K562 (cell line): ENCODE data around the gene SOS1. TPM values are rescaled to one million over a fixed set of nuclear protein-coding genes. Genes with fewer than 3 reads are reported as not detected.
A peak's percentile ranks its signal among the peaks of the same experiment; 100 is the strongest.

Experiments used
- AFF1 ChIP-seq, 2 experiments: fragments of 450-650 bp; IDR thresholded peaks; 2 replicates each; pipeline ENCODE4 v1.6.1; 2018; ENCODE audit warnings: mild to moderate bottlenecking in 2 of 2, low read depth in 1 of 2; ENCODE audit not compliant: partially characterized antibody in 2 of 2
- ELK1 ChIP-seq: sonication (generic); formaldehyde crosslinking; IDR thresholded peaks from 2 replicates; pipeline ENCODE4 v1.8.1; 2022; ENCODE audit warnings: missing genetic modification reagents
- EP300 ChIP-seq: IDR thresholded peaks from 2 replicates; pipeline ENCODE4 v1.6.1; 2012; ENCODE audit warnings: low read length, improper control_type of control experiment
- HDAC3 ChIP-seq: fragments of 450-650 bp; IDR thresholded peaks from 2 replicates; pipeline ENCODE4 v1.6.1; 2018; ENCODE audit warnings: borderline replicate concordance, mild to moderate bottlenecking, moderate library complexity; ENCODE audit not compliant: partially characterized antibody
- NFRKB ChIP-seq: fragments of 450-650 bp; IDR thresholded peaks from 2 replicates; pipeline ENCODE4 v1.6.1; 2016; ENCODE audit warnings: low read depth
- NUFIP1 ChIP-seq: fragments of 450-650 bp; IDR thresholded peaks from 2 replicates; pipeline ENCODE4 v1.6.1; 2018; ENCODE audit not compliant: partially characterized antibody
- RBM14 ChIP-seq: fragments of 200-400 bp; formaldehyde crosslinking; IDR thresholded peaks from 2 replicates; pipeline ENCODE4 v1.6.1; 2018; ENCODE audit warnings: low read depth, mild to moderate bottlenecking, low read length, moderate library complexity, borderline replicate concordance; ENCODE audit not compliant: insufficient read depth
- SREBF2 ChIP-seq: sonication (generic); formaldehyde crosslinking; IDR thresholded peaks from 2 replicates; pipeline ENCODE4 v1.4.0; 2020; ENCODE audit warnings: mild to moderate bottlenecking, missing genetic modification reagents
- TAF1 ChIP-seq: IDR thresholded peaks from 2 replicates; pipeline ENCODE4 v1.6.1; 2011; ENCODE audit warnings: mild to moderate bottlenecking, low read length, moderate library complexity; ENCODE audit not compliant: insufficient read depth, control insufficient read depth, severe bottlenecking; ENCODE audit errors: extremely low read depth
- U2AF2 ChIP-seq: fragments of 200-400 bp; formaldehyde crosslinking; optimal IDR thresholded peaks from 2 replicates; pipeline ENCODE3; 2017; ENCODE audit warnings: low read depth, mild to moderate bottlenecking, low read length
- XRCC3 ChIP-seq: fragments of 450-650 bp; IDR thresholded peaks from 2 replicates; pipeline ENCODE4 v1.6.1; 2017; ENCODE audit warnings: mild to moderate bottlenecking, moderate library complexity
- ZNF23 ChIP-seq: fragments of 250-450 bp; sonication (Bioruptor Pico); IDR thresholded peaks from 2 replicates; pipeline ENCODE4 v1.4.0; 2020; ENCODE audit warnings: mild to moderate bottlenecking
- ZNF41 ChIP-seq: fragments of 250-450 bp; sonication (Bioruptor Pico); conservative IDR thresholded peaks from 2 replicates; pipeline ENCODE4 v1.4.0; 2020; ENCODE audit warnings: mild to moderate bottlenecking
- polyA plus RNA-seq, 8 experiments: library from polyadenylated mRNA; depleted of rRNA in 4 of 8; stranded (reverse) in 5 of 8; unstranded in 3 of 8; fragments of >200 nt; fragmentation: Nextera tagmentation in 2 of 8; fragmentation: Illumina TruSeq in 1 of 8; extraction: Ambion mirVana in 2 of 8; extraction: Trizol in 1 of 8; gene quantifications; 2 replicates each; pipeline versions ENCODE4 v1.2.1 to v1.2.3, GENCODE V29; 2011 to 2014; ENCODE audit warnings: inconsistent platforms in 1 of 8, missing spikeins in 1 of 8
- total RNA-seq, 7 experiments: library from RNA; depleted of rRNA in 6 of 7; stranded (reverse); fragments of >200 nt in 6 of 7; fragmentation: Illumina TruSeq in 2 of 7; extraction: Trizol in 2 of 7; gene quantifications; 2 replicates each; pipeline versions ENCODE4 v1.2.1 to v1.2.3, GENCODE V29; 2011 to 2021; ENCODE audit warnings: low replicate concordance in 1 of 7
- TF ChIP-seq, protein P1 (sequence below): fragments of 250-450 bp; sonication (Bioruptor Pico); IDR thresholded peaks from 2 replicates; pipeline ENCODE4 v1.8.0; 2022; ENCODE audit warnings: moderate library complexity, mild to moderate bottlenecking, inconsistent platforms
- TF ChIP-seq, protein P2 (sequence below), 2 experiments: fragments of 450-650 bp in 1 of 2; sonication (generic) in 1 of 2; formaldehyde crosslinking; conservative IDR thresholded peaks; 2 replicates each; pipeline versions ENCODE4 v1.4.0 to v1.8.1; 2020 to 2022; ENCODE audit warnings: mild to moderate bottlenecking in 1 of 2, missing genetic modification reagents in 1 of 2
- TF ChIP-seq, protein P3 (sequence below): fragments of 200-800 bp; sonication (Bioruptor generic); IDR thresholded peaks from 2 replicates; pipeline ENCODE4 v1.6.1; 2017; ENCODE audit warnings: missing genetic modification characterization, missing compliant biosample characterization
- TF ChIP-seq, protein P4 (sequence below), 2 experiments: IDR thresholded peaks; 2 replicates each; pipeline ENCODE4 v1.6.1; 2011; ENCODE audit warnings: borderline replicate concordance in 1 of 2, control low read depth in 1 of 2, low read depth in 1 of 2, low read length in 1 of 2, mild to moderate bottlenecking in 1 of 2, mixed read lengths in 1 of 2, moderate library complexity in 1 of 2; ENCODE audit not compliant: insufficient read depth in 1 of 2, insufficient read length in 1 of 2, poor library complexity in 1 of 2, severe bottlenecking in 1 of 2; ENCODE audit errors: extremely low read depth in 1 of 2

The SOS1 gene
- total and polyA plus RNA-seq, 9 of the 15 experiments (the other 6 are each of a cell fraction or from before 2014, with no cell fraction given), result 2.5 to 27.1 (median 16.3) TPM

DNA sequence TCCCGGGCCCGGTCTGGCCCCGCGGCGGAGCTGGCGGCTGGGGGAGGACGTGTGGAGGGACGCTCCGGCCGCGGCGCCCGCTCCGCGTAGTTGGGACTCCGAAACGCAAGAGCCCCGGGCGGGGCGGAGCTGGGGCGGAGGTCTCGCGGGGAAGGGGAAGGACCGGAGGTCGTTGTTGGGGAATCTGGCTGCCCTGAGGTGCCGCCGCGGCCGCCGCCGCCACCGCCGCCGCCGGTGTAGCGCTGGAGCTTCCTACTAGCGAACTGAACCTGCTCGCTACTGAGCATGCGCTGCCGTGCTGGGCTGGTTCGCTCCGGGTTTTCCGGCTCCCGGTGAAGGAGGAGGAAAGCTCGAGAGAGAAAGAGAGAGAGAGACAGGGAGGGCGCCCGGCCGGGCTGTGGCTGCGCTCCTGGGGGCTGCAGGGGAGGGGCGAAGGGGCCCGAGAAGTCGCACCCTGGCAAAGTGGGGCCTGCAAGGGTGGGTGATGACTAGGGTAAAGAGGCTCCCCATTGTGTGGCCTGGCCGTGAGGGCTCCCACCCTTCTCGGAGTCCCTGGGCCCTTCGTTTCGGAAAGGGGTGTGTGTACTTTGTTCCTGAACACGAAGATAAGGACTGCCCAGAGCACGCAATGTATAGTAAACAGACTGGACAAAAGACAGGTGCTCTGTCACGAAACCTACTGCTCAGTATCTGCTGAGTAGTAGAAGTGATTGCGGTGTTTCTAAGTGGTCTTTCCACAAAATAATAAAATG is at the start of gene SOS1 (continued):
- TF ChIP-seq RBM14, result no peak
- no peak for TF ChIP-seq ZNF41 (CRISPR knock-in tag)
- TF ChIP-seq TAF1, result peak; percentile 96
- no peak for TF ChIP-seq U2AF2
- TF ChIP-seq, protein P1, sequence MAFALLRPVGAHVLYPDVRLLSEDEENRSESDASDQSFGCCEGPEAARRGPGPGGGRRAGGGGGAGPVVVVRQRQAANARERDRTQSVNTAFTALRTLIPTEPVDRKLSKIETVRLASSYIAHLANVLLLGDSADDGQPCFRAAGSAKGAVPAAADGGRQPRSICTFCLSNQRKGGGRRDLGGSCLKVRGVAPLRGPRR (CRISPR knock-in tag), result no peak
- TF ChIP-seq ELK1 (CRISPR knock-in tag), result no peak
- TF ChIP-seq, protein P2, sequence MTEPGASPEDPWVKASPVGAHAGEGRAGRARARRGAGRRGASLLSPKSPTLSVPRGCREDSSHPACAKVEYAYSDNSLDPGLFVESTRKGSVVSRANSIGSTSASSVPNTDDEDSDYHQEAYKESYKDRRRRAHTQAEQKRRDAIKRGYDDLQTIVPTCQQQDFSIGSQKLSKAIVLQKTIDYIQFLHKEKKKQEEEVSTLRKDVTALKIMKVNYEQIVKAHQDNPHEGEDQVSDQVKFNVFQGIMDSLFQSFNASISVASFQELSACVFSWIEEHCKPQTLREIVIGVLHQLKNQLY (CRISPR knock-in tag; conservative IDR thresholded peaks at IDR 0.05), result no peak
- TF ChIP-seq XRCC3, result no peak
- TF ChIP-seq ZNF23 (CRISPR knock-in tag), result no peak
- TF ChIP-seq, protein P3, sequence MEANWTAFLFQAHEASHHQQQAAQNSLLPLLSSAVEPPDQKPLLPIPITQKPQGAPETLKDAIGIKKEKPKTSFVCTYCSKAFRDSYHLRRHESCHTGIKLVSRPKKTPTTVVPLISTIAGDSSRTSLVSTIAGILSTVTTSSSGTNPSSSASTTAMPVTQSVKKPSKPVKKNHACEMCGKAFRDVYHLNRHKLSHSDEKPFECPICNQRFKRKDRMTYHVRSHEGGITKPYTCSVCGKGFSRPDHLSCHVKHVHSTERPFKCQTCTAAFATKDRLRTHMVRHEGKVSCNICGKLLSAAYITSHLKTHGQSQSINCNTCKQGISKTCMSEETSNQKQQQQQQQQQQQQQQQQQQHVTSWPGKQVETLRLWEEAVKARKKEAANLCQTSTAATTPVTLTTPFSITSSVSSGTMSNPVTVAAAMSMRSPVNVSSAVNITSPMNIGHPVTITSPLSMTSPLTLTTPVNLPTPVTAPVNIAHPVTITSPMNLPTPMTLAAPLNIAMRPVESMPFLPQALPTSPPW (CRISPR knock-in tag), result peak; percentile 87
- TF ChIP-seq SREBF2, result no peak
- no peak for TF ChIP-seq NUFIP1
- peak in 1 of 2 experiments; percentile 75 for TF ChIP-seq AFF1 (IDR thresholded peaks at IDR 0.05; ENCODE audit: low read depth in 1 of 2, partially characterized antibody in 2 of 2)
- TF ChIP-seq EP300, result peak; percentile 1; the same call in 1 of the 2 replicates
- TF ChIP-seq, protein P4, sequence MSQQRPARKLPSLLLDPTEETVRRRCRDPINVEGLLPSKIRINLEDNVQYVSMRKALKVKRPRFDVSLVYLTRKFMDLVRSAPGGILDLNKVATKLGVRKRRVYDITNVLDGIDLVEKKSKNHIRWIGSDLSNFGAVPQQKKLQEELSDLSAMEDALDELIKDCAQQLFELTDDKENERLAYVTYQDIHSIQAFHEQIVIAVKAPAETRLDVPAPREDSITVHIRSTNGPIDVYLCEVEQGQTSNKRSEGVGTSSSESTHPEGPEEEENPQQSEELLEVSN (IDR thresholded peaks at IDR 0.05; ENCODE audit: borderline replicate concordance in 1 of 2, extremely low read depth in 1 of 2, insufficient read depth in 1 of 2, insufficient read length in 1 of 2, low read depth in 1 of 2, low read length in 1 of 2, poor library complexity in 1 of 2, severe bottlenecking in 1 of 2), result no peak
- peak; percentile 80 for TF ChIP-seq NFRKB
- peak; percentile 14 for TF ChIP-seq HDAC3
